ENCODE data around the gene BMP2. TPM values are rescaled to one million over a fixed set of nuclear protein-coding genes. Genes with fewer than 3 reads are reported as not detected.

The BMP2 gene
- total RNA-seq, 4 donors from 2014 or later: 19.1 to 27.1 (median 20.2) TPM

- 85 to 89% methylated on average over 4 of the region's 4 CpGs for WGBS, 2 donors
- Histone ChIP-seq H3K9me3 (no peaks in the 10 kb centered on the region), H3K27ac (no peak overlapping the region), H3K4me1 (no peaks in the 10 kb centered on the region), H3K4me3 (replicated peaks in 1 of 3) (no peak overlapping the region), H3K36me3 (no peaks in the 10 kb centered on the region), H3K27me3 (no peaks in the 10 kb centered on the region)
- intact Hi-C loops (cut with DNase I): no loop called here
- DNase-seq: no peak
- TF ChIP-seq POLR2A (IDR thresholded peaks at IDR 0.05): no peak
- no peak for TF ChIP-seq CTCF (IDR thresholded peaks at IDR 0.05)
These were observed 25.3 kb downstream of the BMP2 start for GRCh38 chr20:6792789-6793188.

- DNase-seq: no peak
- no peaks in the 10 kb centered on the region for H3K36me3 ChIP-seq
- no peaks in the 10 kb centered on the region for H3K27me3 ChIP-seq
- no peak overlapping the region for H3K4me3 ChIP-seq (replicated peaks in 1 of 3)
- no peaks in the 10 kb centered on the region for H3K9me3 ChIP-seq
- TF ChIP-seq POLR2A (IDR thresholded peaks at IDR 0.05): no peak
- no peak for TF ChIP-seq CTCF (IDR thresholded peaks at IDR 0.05)
- H3K27ac ChIP-seq: no peak overlapping the region
- 92 to 94% methylated on average over 2 of the region's 2 CpGs for WGBS, 2 donors
- H3K4me1 ChIP-seq: no peaks in the 10 kb centered on the region
- intact Hi-C loops (cut with DNase I): no loop called here
These were observed 34.7 kb downstream of the BMP2 start for GRCh38 chr20:6802227-6802626.

- no peak for DNase-seq
- no peak overlapping the region for H3K4me3 ChIP-seq (replicated peaks in 1 of 3)
- no peak overlapping the region for H3K27ac ChIP-seq
- H3K4me1 ChIP-seq: no peaks in the 10 kb centered on the region
- whole genome bisulfite sequencing, 2 donors: 88 to 96% methylated on average over 1 of the region's 1 CpG
- H3K9me3 ChIP-seq: no peaks in the 10 kb centered on the region
- H3K27me3 ChIP-seq: no peaks in the 10 kb centered on the region
- TF ChIP-seq CTCF (IDR thresholded peaks at IDR 0.05) (no peak), POLR2A (IDR thresholded peaks at IDR 0.05) (no peak)
- H3K36me3 ChIP-seq: no peaks in the 10 kb centered on the region
- intact Hi-C loops (cut with DNase I): no loop called here
These were observed 38.8 kb downstream of the BMP2 start for GRCh38 chr20:6806275-6806674.

GRCh38 chr20:6811262-6812035, 44.0 kb downstream of the BMP2 start:
- Histone ChIP-seq H3K4me1 (no peaks in the 10 kb centered on the region), H3K9me3 (no peaks in the 10 kb centered on the region), H3K4me3 (replicated peaks in 1 of 3) (no peak overlapping the region), H3K27ac (no peak overlapping the region), H3K36me3 (no peaks in the 10 kb centered on the region), H3K27me3 (no peaks in the 10 kb centered on the region)
- DNase-seq: no peak
- WGBS, 2 donors: 57 to 59% methylated on average over 6 of the region's 6 CpGs
- no peak for TF ChIP-seq CTCF (IDR thresholded peaks at IDR 0.05)
- TF ChIP-seq POLR2A (IDR thresholded peaks at IDR 0.05): no peak
- intact Hi-C loops (cut with DNase I): no loop called here

- no peak overlapping the region for H3K27ac ChIP-seq
- H3K36me3 ChIP-seq: no peaks in the 10 kb centered on the region
- intact Hi-C loops (cut with DNase I): no loop called here
- no peaks in the 10 kb centered on the region for H3K9me3 ChIP-seq
- DNase-seq: no peak
- 54 to 62% methylated on average over 6 of the region's 6 CpGs for WGBS, 2 donors
- no peak overlapping the region for H3K4me3 ChIP-seq (replicated peaks in 1 of 3)
- no peaks in the 10 kb centered on the region for H3K4me1 ChIP-seq
- TF ChIP-seq CTCF (IDR thresholded peaks at IDR 0.05): no peak
- TF ChIP-seq POLR2A (IDR thresholded peaks at IDR 0.05): no peak
- H3K27me3 ChIP-seq: no peaks in the 10 kb centered on the region
These were observed 45.0 kb downstream of the BMP2 start for GRCh38 chr20:6812530-6812929.

Data from thyroid gland (tissue), 4 donors.